T-helper 17 cell (primary cell): ENCODE data around the gene COL4A2. TPM values are rescaled to one million over a fixed set of nuclear protein-coding genes. Genes with fewer than 3 reads are reported as not detected.

ENCODE experiments used
- ATAC-seq: fragments of 150-1000 bp; cut with Tn5 transposase; 2 replicates; pipeline ENCODE4 v1.10.0; 2021; ENCODE audit warnings: mild to moderate bottlenecking, moderate library complexity
- DNase-seq, 3 donors: peaks; one replicate each; pipeline versions ENCODE4 v3.0.0 to v3.0.0-alpha.2; 2020 to 2021
- H3K9me3 ChIP-seq: one replicate; pipeline ENCODE4 v1.7.0; 2013; ENCODE audit warnings: low read length, mild to moderate bottlenecking; ENCODE audit not compliant: control insufficient read depth, poor library complexity, severe bottlenecking
- H3K27ac Mint-ChIP-seq: one replicate; pipeline ENCODE4 v1.8.0; 2022; ENCODE audit warnings: mild to moderate bottlenecking, moderate library complexity, mixed read lengths
- H3K27me3 Mint-ChIP-seq: one replicate; pipeline ENCODE4 v1.8.0; 2022; ENCODE audit warnings: mixed read lengths
- H3K36me3 Mint-ChIP-seq: one replicate; pipeline ENCODE4 v1.8.0; 2022; ENCODE audit warnings: low read depth, mixed read lengths
- H3K4me1 Mint-ChIP-seq: one replicate; pipeline ENCODE4 v1.8.0; 2022; ENCODE audit warnings: mild to moderate bottlenecking, mixed read lengths
- H3K4me3 Mint-ChIP-seq: one replicate; pipeline ENCODE4 v1.8.0; 2022; ENCODE audit warnings: mild to moderate bottlenecking, moderate library complexity, mixed read lengths
- total RNA-seq, 4 donors: library from RNA in 2 of 4; stranded (reverse) in 2 of 4; gene quantifications; one replicate each; pipeline ENCODE4 v1.2.3 and lab custom pipeline; 2022 to 2026

The COL4A2 gene
- total RNA-seq, 2 donors from 2014 or later = 0.07 to 1.9 TPM

- no peaks in the 10 kb centered on the region for H3K9me3 ChIP-seq
- Mint-ChIP-seq H3K36me3 (peaks cover 3% of the 10 kb centered on the region), H3K4me3 (no peak overlapping the region), H3K27ac (no peak overlapping the region), H3K27me3 (peaks cover 74% of the 10 kb centered on the region), H3K4me1 (peaks cover 3% of the 10 kb centered on the region)
- DNase-seq = no peak
- ATAC-seq = no peak
Measured at GRCh38 chr13:110440946-110441731, 134.1 kb downstream of the COL4A2 start.

- H3K4me1 Mint-ChIP-seq = peaks cover 3% of the 10 kb centered on the region
- no peak for DNase-seq
- H3K4me3 Mint-ChIP-seq = no peak overlapping the region
- no peak for ATAC-seq
- no peaks in the 10 kb centered on the region for H3K9me3 ChIP-seq
- H3K36me3 Mint-ChIP-seq = peaks cover 3% of the 10 kb centered on the region
- no peak overlapping the region for H3K27ac Mint-ChIP-seq
- peaks cover 74% of the 10 kb centered on the region for H3K27me3 Mint-ChIP-seq
Measured at GRCh38 chr13:110442930-110443621, 136.0 kb downstream of the COL4A2 start.

- Mint-ChIP-seq H3K27ac (no peak overlapping the region), H3K4me3 (no peak overlapping the region), H3K4me1 (peaks cover 3% of the 10 kb centered on the region), H3K36me3 (peaks cover 3% of the 10 kb centered on the region), H3K27me3 (peaks cover 76% of the 10 kb centered on the region)
- no peak for ATAC-seq
- no peaks in the 10 kb centered on the region for H3K9me3 ChIP-seq
- no peak for DNase-seq
Measured at GRCh38 chr13:110443622-110444225, 136.6 kb downstream of the COL4A2 start.

GRCh38 chr13:110444226-110444653 is 137.2 kb downstream of the COL4A2 start:
- Mint-ChIP-seq H3K27me3 (peaks cover 76% of the 10 kb centered on the region), H3K36me3 (peaks cover 3% of the 10 kb centered on the region), H3K27ac (no peak overlapping the region), H3K4me1 (peaks cover 3% of the 10 kb centered on the region), H3K4me3 (no peak overlapping the region)
- H3K9me3 ChIP-seq = no peaks in the 10 kb centered on the region
- ATAC-seq (no peak), DNase-seq (no peak)

- no peak overlapping the region for H3K27ac Mint-ChIP-seq
- H3K4me3 Mint-ChIP-seq = no peak overlapping the region
- peaks cover 81% of the 10 kb centered on the region for H3K27me3 Mint-ChIP-seq
- no peak for ATAC-seq
- peaks cover 3% of the 10 kb centered on the region for H3K4me1 Mint-ChIP-seq
- no peaks in the 10 kb centered on the region for H3K9me3 ChIP-seq
- H3K36me3 Mint-ChIP-seq = peaks cover 3% of the 10 kb centered on the region
- no peak for DNase-seq
Measured at GRCh38 chr13:110445183-110445582, 138.1 kb downstream of the COL4A2 start.

GRCh38 chr13:110445722-110446574 is 138.9 kb downstream of the COL4A2 start:
- Mint-ChIP-seq H3K4me3 (no peak overlapping the region), H3K27me3 (peaks cover 75% of the 10 kb centered on the region), H3K36me3 (peaks cover 3% of the 10 kb centered on the region), H3K4me1 (peaks cover 3% of the 10 kb centered on the region), H3K27ac (no peak overlapping the region)
- DNase-seq (no peak), ATAC-seq (no peak)
- H3K9me3 ChIP-seq = no peaks in the 10 kb centered on the region

- no peaks in the 10 kb centered on the region for H3K9me3 ChIP-seq
- Mint-ChIP-seq H3K4me1 (peaks cover 3% of the 10 kb centered on the region), H3K27me3 (peaks cover 75% of the 10 kb centered on the region), H3K27ac (no peak overlapping the region), H3K36me3 (peaks cover 3% of the 10 kb centered on the region), H3K4me3 (no peak overlapping the region)
- ATAC-seq (no peak), DNase-seq (no peak)
Measured at GRCh38 chr13:110446575-110446890, 139.4 kb downstream of the COL4A2 start.

- Mint-ChIP-seq H3K27me3 (peaks cover 78% of the 10 kb centered on the region), H3K4me3 (no peak overlapping the region), H3K36me3 (peaks cover 3% of the 10 kb centered on the region), H3K27ac (no peak overlapping the region), H3K4me1 (peaks cover 3% of the 10 kb centered on the region)
- ATAC-seq (no peak), DNase-seq (no peak)
- H3K9me3 ChIP-seq = no peaks in the 10 kb centered on the region
Measured at GRCh38 chr13:110447058-110447511, 140.0 kb downstream of the COL4A2 start.

GRCh38 chr13:110447801-110448200 is 140.7 kb downstream of the COL4A2 start:
- Mint-ChIP-seq H3K4me3 (no peak overlapping the region), H3K27me3 (peaks cover 78% of the 10 kb centered on the region)

GRCh38 chr13:110448230-110448629 is 141.1 kb downstream of the COL4A2 start:
- Mint-ChIP-seq H3K4me1 (peaks cover 3% of the 10 kb centered on the region), H3K27me3 (peaks cover 75% of the 10 kb centered on the region)
- no peak for DNase-seq

More at GRCh38 chr13:110447801-110448200, 140.7 kb downstream of the COL4A2 start:
- no peaks in the 10 kb centered on the region for H3K9me3 ChIP-seq
- ATAC-seq = no peak
- H3K4me1 Mint-ChIP-seq = peaks cover 3% of the 10 kb centered on the region
- H3K36me3 Mint-ChIP-seq = peaks cover 3% of the 10 kb centered on the region
- no peak overlapping the region for H3K27ac Mint-ChIP-seq
- no peak for DNase-seq

GRCh38 chr13:110448677-110449076 is 141.6 kb downstream of the COL4A2 start:
- DNase-seq (no peak), ATAC-seq (no peak)
- Mint-ChIP-seq H3K36me3 (peaks cover 3% of the 10 kb centered on the region), H3K27ac (no peak overlapping the region), H3K4me1 (peaks cover 3% of the 10 kb centered on the region), H3K27me3 (peaks cover 70% of the 10 kb centered on the region), H3K4me3 (no peak overlapping the region)
- H3K9me3 ChIP-seq = no peaks in the 10 kb centered on the region

More at GRCh38 chr13:110448230-110448629, 141.1 kb downstream of the COL4A2 start:
- ATAC-seq = no peak
- no peaks in the 10 kb centered on the region for H3K9me3 ChIP-seq
- Mint-ChIP-seq H3K36me3 (peaks cover 3% of the 10 kb centered on the region), H3K27ac (no peak overlapping the region), H3K4me3 (no peak overlapping the region)

- Mint-ChIP-seq H3K4me3 (no peak overlapping the region), H3K27me3 (peaks cover 67% of the 10 kb centered on the region), H3K36me3 (peaks cover 3% of the 10 kb centered on the region), H3K4me1 (peaks cover 3% of the 10 kb centered on the region), H3K27ac (no peak overlapping the region)
- H3K9me3 ChIP-seq = no peaks in the 10 kb centered on the region
- ATAC-seq = no peak
- DNase-seq = no peak
Measured at GRCh38 chr13:110449219-110450015, 142.3 kb downstream of the COL4A2 start.
